KOPT-K1 (cell line): ENCODE measurements around the gene HRH2.

ENCODE experiments used
- H3K27ac ChIP-seq: fragments of 200-600 bp; sonication (generic); 2 replicates; pipeline ENCODE4 v1.5.1; 2016; ENCODE audit warnings: antibody characterized with exemption, mild to moderate bottlenecking, low read depth, low read length; ENCODE audit not compliant: poor library complexity, severe bottlenecking
- H3K36me3 ChIP-seq: fragments of 200-600 bp; sonication (generic); 2 replicates; pipeline ENCODE4 v1.5.1; 2017; ENCODE audit warnings: antibody characterized with exemption, mild to moderate bottlenecking, low read length, moderate library complexity; ENCODE audit not compliant: insufficient read depth
- H3K9me3 ChIP-seq: fragments of 200-600 bp; sonication (generic); 2 replicates; pipeline ENCODE4 v1.5.1; 2017; ENCODE audit warnings: antibody characterized with exemption, low read length, mild to moderate bottlenecking; ENCODE audit not compliant: insufficient read depth, poor library complexity, severe bottlenecking

HRH2 gene

GRCh38 chr5:175678074-175678473, 20.2 kb downstream of the HRH2 start:
- Histone ChIP-seq H3K36me3 (no peaks in the 10 kb centered on the region), H3K27ac (no peak overlapping the region), H3K9me3 (no peaks in the 10 kb centered on the region)

DNA sequence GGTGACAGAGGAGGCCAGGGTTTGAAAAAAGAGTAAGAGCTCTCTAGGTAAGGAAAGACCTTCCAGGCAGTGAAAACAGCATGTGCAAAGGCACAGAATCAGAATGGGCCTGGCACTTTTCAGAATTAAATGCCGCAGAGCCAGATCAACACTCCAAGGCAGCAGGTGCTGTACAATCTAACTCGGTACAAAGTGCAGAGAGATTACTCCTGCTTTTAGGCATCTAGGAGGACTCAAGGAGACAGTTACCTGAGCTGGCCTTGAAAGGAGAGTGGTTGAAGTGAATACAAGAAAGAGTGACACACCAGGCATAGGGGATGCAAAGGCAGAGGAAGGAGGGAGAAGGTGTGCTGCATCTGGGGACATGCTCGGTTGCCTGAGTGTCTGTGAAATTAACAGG, 21.5 kb downstream of the HRH2 start:
- Histone ChIP-seq H3K9me3 (no peaks in the 10 kb centered on the region), H3K36me3 (no peaks in the 10 kb centered on the region), H3K27ac (no peak overlapping the region)

DNA sequence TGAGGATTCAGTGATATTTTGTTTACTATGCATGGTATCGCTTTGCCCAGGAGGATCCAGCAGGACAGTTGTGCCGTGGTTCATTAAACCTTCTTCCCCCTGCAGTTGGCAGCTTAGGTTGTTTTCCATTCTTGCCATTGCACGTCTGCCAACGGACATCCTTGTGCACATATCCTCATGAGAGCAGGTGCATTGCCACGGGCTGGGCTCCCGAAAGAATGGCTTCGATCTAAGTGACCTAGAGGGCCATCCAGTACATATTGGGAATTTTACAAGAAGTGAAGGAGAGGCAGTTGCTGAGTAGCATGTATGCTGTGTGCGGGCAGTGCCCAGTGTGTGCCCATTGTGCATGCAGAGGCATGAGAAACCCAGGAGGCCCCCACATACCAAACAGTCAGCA, 22.1 kb downstream of the HRH2 start:
- Histone ChIP-seq H3K9me3 (no peaks in the 10 kb centered on the region), H3K36me3 (no peaks in the 10 kb centered on the region), H3K27ac (no peak overlapping the region)

DNA sequence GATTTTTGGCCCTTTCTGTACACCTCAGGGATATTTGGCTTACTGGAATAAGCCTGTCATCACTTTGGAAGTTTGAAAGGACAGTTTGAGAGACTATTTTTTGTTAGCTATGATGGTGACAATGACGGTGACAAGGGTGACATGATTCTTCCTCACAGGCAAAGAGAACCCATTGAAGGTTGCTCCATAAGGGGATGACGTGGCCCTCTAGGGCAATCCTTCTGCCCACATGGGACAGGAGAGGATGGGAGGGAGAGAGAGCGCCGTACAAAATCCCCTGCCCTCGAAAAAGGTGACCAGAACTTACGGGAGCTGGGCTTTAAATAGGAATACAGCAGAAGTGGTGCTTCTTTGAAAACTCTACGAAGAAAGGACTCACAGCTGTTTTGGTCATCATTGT, 22.6 kb downstream of the HRH2 start:
- Histone ChIP-seq H3K9me3 (no peaks in the 10 kb centered on the region), H3K27ac (no peak overlapping the region), H3K36me3 (no peaks in the 10 kb centered on the region)

- no peaks in the 10 kb centered on the region for H3K36me3 ChIP-seq
- no peak overlapping the region for H3K27ac ChIP-seq
- no peaks in the 10 kb centered on the region for H3K9me3 ChIP-seq
Measured at GRCh38 chr5:175681045-175681967, 23.4 kb downstream of the HRH2 start.

DNA sequence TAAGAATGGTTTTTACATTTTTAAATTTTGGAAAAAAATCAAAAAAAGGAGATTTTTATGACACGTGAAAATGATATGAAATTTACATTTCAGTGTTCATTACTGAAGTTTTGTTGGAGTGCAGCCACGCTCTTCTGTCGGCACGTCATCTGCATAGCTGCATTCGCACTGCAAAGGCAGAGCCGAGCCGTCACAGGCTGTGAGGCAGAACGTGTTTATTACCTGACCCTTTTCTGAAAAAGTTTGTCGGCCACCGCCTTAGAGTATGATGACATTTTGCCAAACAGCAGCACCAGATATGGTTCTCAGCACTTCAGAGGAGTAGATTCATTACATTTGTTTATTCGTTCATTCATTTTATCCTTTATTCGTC, 24.1 kb downstream of the HRH2 start:
- H3K36me3 ChIP-seq: no peaks in the 10 kb centered on the region
- no peak overlapping the region for H3K27ac ChIP-seq

GRCh38 chr5:175682664-175683063, 24.8 kb downstream of the HRH2 start:
- H3K9me3 ChIP-seq: no peaks in the 10 kb centered on the region
- H3K36me3 ChIP-seq: no peaks in the 10 kb centered on the region

More for the DNA sequence above, 24.1 kb downstream of the HRH2 start:
- H3K9me3 ChIP-seq: no peaks in the 10 kb centered on the region

GRCh38 chr5:175683231-175683630, 25.4 kb downstream of the HRH2 start:
- H3K36me3 ChIP-seq: no peaks in the 10 kb centered on the region
- H3K27ac ChIP-seq: no peak overlapping the region
- no peaks in the 10 kb centered on the region for H3K9me3 ChIP-seq

More at GRCh38 chr5:175682664-175683063, 24.8 kb downstream of the HRH2 start:
- no peak overlapping the region for H3K27ac ChIP-seq

- no peak overlapping the region for H3K27ac ChIP-seq
- no peaks in the 10 kb centered on the region for H3K36me3 ChIP-seq
- no peaks in the 10 kb centered on the region for H3K9me3 ChIP-seq
Measured at GRCh38 chr5:175683921-175684320, 26.1 kb downstream of the HRH2 start.

- Histone ChIP-seq H3K27ac (no peak overlapping the region), H3K9me3 (no peaks in the 10 kb centered on the region), H3K36me3 (no peaks in the 10 kb centered on the region)
Measured at GRCh38 chr5:175684931-175685330, 27.1 kb downstream of the HRH2 start.

GRCh38 chr5:175685701-175686350, 28.0 kb downstream of the HRH2 start:
- no peaks in the 10 kb centered on the region for H3K9me3 ChIP-seq
- no peaks in the 10 kb centered on the region for H3K36me3 ChIP-seq
- no peak overlapping the region for H3K27ac ChIP-seq

- no peak overlapping the region for H3K27ac ChIP-seq
- no peaks in the 10 kb centered on the region for H3K36me3 ChIP-seq
- no peaks in the 10 kb centered on the region for H3K9me3 ChIP-seq
Measured at GRCh38 chr5:175686396-175686795, 28.5 kb downstream of the HRH2 start.

- H3K36me3 ChIP-seq: no peaks in the 10 kb centered on the region
- no peak overlapping the region for H3K27ac ChIP-seq
- H3K9me3 ChIP-seq: no peaks in the 10 kb centered on the region
Measured at GRCh38 chr5:175686826-175687225, 29.0 kb downstream of the HRH2 start.

DNA sequence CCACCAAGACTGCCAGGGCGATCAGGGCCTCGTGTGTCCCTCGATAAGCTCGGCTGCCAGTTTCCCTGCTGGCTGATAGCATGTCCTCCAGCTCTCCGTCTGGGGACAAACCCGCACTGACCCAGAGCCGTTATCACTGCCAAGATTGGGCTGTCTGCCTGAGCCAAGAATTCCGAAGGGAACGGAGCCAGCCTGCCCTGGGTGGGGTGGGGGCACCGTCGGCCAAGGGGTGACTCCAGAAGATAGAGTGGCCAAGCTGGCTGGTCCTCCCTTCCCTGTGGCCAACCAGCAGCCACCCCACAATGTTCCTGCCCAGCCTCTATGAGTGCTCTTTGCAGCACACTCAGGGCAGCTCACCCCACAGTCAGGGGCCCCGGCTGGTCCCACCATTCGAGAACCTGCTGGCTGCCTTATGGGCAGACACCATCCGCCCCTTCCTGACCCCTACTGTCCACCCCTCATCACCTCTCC, 29.4 kb downstream of the HRH2 start:
- H3K27ac ChIP-seq: no peak overlapping the region
- H3K9me3 ChIP-seq: no peaks in the 10 kb centered on the region
- H3K36me3 ChIP-seq: no peaks in the 10 kb centered on the region

DNA sequence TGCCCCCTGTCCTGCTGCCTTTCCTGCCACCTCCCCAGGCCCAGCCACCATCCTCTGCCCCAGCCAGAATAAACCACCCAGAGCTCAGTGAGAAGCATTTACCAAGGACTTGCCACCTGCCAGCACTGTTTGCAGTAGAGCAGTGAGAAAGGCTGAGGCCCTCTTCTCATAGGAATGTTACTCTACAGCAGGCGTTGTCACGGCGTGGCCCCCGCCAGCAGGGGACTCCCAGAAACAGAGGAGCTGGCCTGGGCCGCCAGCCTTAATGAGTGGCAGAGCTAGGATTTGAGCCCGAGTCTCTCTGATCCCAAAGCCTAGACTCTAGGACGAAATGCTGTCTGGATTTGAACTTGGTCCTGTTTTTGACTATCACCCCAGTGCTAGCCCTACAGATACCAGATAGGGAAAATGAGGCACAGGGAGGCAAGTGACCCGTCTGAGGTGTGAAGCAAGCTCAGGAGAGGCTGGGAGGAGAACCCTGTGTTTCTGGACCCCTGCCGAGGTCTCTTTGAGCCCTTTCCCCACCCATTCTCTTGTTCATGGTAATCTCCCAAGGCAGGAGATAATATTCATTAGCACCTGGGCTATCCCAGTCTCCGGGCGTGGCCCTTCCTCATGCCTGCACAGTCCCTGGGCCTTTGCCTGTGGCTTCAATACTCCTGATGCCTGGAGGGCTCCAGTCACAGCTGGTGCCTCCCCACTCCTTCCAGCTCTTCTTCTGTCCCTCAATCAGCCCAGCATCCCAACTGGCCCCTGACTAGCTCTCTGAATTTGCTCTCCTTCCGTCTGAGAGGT, 30.7 kb downstream of the HRH2 start:
- Histone ChIP-seq H3K9me3 (no peaks in the 10 kb centered on the region), H3K36me3 (no peaks in the 10 kb centered on the region), H3K27ac (no peak overlapping the region)
